Measurements from ENCODE around the gene SLC13A2.
"Not testable (repeated sequence)": the region's sequence is repeated elsewhere in the genome, so short reads cannot be mapped to it uniquely, and the experiment has no call there.

The SLC13A2 gene, protein sequence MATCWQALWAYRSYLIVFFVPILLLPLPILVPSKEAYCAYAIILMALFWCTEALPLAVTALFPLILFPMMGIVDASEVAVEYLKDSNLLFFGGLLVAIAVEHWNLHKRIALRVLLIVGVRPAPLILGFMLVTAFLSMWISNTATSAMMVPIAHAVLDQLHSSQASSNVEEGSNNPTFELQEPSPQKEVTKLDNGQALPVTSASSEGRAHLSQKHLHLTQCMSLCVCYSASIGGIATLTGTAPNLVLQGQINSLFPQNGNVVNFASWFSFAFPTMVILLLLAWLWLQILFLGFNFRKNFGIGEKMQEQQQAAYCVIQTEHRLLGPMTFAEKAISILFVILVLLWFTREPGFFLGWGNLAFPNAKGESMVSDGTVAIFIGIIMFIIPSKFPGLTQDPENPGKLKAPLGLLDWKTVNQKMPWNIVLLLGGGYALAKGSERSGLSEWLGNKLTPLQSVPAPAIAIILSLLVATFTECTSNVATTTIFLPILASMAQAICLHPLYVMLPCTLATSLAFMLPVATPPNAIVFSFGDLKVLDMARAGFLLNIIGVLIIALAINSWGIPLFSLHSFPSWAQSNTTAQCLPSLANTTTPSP

DNA sequence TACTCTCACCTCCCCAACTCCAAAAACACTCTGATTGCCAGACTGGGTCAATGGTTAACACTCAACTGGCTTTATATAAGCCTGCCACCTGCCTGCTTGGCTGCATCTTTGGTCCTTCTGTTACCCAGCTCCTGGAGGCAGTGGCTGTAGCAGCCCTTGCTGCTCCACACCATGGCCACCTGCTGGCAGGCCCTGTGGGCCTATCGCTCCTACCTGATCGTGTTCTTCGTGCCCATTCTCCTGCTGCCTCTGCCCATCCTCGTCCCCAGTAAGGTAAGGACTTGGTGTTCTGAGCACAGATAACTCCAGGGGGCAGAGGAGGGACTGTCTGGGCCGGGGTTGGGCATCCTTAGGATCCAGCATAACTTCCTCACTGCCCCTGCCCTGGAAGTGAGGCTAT lies at the start of gene SLC13A2:
TSS of gene SLC13A2 (plus strand) at position 103 of the 400 bp plus-strand sequence. CDS start at position 172, 69 bp downstream.
- no peak for DNase-seq

DNA sequence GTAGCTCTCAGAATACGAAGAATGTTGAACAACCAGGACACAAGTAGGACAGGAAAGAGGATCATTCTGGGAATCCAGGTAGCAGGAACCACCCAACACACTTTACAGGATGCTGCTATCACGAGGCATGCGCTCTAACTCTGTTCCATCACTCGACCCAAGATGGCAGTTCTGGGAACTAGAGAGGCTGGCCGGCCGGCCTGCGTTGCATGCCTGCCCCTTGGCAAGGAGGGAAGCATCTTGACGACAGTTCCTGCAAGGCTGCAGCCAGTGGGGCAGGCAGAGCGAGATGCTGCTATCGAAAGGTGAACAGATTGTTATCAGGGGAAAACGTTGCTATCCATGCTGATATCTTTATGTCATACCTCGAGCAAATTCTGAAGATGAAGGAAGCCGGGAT lies 48.2 kb upstream of the SLC13A2 start:
- no peak for DNase-seq

- DNase-seq: peak; percentile 26
Observed at GRCh38 chr17:28426081-28426519, 47.3 kb upstream of the SLC13A2 start.

DNA sequence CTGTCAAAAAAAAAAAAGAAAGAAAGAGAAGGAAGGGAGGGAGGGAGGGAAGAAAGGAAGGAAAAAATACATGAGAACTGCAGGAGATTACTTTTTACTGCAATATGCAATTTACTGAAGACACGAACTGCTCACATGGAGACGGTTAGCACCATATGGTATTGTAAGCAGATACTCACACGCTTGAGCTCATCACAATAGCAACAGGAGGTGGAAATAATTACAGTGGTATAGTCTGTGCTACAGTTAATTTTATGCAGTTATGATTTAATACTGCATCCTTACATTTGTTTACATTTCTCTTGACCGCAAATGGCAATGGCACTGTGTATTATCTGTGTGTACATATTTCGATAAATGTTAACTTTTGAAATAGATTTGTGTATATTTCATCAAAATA lies 46.1 kb upstream of the SLC13A2 start:
- no peak for DNase-seq

DNA sequence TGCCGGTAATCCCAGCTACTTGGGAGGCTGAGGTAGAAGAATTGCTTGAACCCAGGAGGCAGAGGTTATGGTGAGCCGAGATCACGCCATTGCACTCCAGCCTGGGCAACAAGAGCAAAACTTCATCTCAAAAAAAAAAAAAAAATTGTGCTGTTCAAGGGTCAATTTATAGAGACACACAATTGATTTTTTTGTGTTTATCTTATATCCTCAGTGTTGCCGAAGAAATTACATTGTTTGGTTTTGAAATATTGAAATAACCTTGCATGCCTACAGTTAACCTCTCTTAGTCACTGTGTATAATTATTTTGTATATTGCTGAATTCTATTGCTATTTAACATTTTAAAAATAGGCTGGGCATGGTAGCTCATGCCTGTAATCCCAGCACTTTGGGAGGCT lies 45.5 kb upstream of the SLC13A2 start:
- DNase-seq: not testable (repeated sequence)

GRCh38 chr17:28433721-28434120 lies 39.7 kb upstream of the SLC13A2 start:
- no peak for DNase-seq

GRCh38 chr17:28434326-28434725 lies 39.1 kb upstream of the SLC13A2 start:
- not testable (repeated sequence) for DNase-seq

DNA sequence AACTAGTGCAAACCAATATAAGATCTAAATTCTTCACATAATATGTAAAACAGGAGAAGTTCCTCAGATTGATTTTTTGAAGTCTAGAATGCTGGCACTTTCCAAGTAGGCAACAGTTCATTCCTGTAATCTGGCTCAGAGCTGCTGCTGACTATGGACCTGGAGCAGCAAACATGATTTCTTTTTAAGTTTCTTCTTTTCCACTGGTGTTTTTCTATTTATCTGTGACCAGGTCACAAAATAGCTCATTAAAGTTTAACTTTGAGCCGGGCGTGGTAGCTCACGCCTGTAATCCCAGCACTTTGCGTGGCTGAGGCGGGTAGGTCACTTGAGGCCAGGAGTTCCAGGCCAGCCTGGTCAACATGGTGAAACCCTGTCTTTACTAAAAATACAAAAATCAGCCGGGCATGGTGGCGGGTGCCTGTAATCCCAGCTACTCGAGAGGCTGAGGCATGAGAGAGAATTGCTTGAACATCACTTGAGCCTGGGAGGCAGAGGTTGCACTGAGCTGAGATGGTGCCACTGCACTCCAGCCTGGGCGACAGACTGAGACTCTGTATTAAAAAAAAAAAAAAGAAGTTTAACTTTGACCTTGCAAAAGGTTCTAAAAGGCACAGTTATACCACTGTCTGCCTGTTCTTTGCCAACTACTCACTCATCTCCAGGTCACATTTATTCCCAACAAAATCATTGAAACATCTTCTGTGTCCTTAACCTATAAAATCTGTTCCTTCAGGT lies 29.4 kb upstream of the SLC13A2 start:
- no peak for DNase-seq

DNA sequence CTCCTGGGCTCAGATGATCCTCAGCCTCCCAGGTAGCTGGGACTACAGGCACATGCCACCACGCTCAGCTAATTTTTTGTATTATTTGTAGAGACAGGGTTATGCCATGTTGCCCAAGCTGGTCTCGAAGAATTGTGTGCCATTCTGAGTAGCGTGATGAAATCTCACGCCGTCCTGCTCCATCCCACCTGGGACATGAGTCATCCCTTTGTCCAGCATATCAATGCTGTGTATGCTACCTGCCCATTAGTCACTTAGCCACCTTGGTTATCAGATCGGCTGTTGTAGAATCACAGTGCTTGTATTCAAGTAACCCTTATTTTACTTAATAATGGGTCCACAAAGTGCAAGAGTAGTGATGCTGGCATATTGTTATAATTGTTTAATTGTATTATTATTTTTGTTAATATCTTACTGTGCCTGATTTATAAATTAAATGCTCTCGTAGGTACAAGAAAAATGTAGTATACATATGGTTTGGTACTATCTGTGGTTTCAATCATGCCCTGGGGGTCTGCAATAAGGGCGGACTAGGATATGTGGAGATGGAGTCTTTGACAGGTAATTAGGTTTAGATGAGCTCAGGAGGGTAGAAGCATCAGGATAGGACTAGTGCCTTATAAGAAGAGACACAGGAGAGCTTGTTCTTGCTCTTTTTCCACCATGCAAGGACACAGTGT lies 26.6 kb upstream of the SLC13A2 start:
- DNase-seq: no peak

- DNase-seq: no peak
Observed at GRCh38 chr17:28447396-28447760, 26.1 kb upstream of the SLC13A2 start.

GRCh38 chr17:28449859-28450258 lies 23.6 kb upstream of the SLC13A2 start:
- DNase-seq: no peak

- DNase-seq: no peak
Observed at GRCh38 chr17:28457890-28458289, 15.6 kb upstream of the SLC13A2 start.

DNA sequence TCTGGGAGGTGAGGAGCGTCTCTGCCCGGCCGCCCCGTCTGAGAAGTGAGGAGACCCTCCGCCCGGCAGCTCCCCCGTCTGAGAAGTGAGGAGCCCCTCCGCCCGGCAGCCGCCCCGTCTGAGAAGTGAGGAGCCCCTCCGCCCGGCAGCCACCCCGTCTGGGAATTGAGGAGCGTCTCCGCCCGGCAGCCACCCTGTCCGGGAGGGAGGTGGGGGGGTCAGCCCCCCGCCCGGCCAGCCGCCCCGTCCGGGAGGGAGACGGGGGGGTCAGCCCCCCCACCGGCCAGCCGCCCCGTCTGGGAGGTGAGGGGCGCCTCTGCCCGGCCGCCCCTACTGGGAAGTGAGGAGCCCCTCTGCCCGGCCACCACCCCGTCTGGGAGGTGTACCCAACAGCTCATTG lies 14.6 kb upstream of the SLC13A2 start:
- DNase-seq: not testable (repeated sequence)

DNA sequence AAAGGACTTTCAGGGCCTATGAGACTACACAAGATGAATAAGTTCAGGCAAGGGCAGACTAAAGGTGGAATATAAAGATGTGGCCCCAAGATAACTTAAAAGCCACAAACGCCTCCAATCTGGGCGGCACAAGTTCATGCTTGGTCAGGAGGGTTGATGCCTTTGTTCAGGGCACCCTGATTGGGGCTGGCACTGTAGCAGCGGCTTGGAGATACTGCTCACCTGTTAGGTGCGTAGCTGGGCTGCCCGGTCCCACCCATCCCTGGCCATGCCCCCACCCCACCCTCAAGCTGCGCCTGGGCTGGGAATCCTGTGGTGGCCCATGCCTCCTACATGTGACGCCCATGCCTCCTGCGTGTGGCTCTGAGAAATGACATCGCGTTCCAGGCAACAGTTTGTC lies 12.5 kb upstream of the SLC13A2 start:
- DNase-seq: no peak

GRCh38 chr17:28466001-28466400 lies 7.4 kb upstream of the SLC13A2 start:
- no peak for DNase-seq

GRCh38 chr17:28466521-28467048 lies 6.9 kb upstream of the SLC13A2 start:
- DNase-seq: no peak

DNA sequence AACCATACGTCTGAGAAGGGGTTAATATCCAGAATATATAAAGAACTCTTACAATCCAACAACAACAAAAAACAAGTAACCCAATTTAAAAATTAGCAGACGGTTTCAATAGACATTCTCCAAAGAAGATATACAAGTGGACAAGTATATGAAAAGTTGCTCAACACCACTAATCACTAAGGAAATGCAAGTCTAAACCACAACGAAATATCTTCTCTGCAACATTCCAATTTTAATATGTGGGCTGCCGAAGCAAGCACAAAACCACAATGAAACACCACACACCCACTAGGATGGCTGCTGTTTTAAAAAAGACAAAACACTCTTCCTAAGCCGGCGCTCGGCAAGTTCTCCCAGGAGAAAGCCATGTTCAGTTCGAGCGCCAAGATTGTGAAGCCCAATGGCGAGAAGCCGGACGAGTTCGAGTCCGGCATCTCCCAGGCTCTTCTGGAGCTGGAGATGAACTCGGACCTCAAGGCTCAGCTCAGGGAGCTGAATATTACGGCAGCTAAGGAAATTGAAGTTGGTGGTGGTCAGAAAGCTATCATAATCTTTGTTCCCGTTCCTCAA lies 5.9 kb upstream of the SLC13A2 start:
- DNase-seq: no peak

GRCh38 chr17:28468033-28468735 lies 5.3 kb upstream of the SLC13A2 start:
- not testable (repeated sequence) for DNase-seq

DNA sequence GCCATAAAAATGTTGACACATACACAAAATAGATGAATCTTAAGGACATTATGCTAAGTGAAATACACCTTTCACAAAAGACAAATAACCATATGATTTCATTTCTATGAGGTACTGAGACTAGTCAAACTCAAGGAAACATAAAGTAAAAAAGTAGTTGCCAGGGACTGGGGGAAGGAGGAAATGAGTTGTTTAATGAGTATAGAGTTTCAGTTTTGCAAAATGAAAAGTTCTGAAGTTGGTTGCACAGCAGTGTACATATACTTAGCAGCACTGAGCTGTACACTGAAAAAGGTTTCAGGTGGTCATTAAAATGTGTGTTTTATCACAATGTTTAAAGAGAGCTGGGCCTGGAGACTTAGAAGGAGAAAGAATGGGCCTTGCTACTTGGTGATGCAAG lies 4.7 kb upstream of the SLC13A2 start:
- no peak for DNase-seq

GRCh38 chr17:28469376-28469775 lies 4.1 kb upstream of the SLC13A2 start:
- no peak for DNase-seq

DNA sequence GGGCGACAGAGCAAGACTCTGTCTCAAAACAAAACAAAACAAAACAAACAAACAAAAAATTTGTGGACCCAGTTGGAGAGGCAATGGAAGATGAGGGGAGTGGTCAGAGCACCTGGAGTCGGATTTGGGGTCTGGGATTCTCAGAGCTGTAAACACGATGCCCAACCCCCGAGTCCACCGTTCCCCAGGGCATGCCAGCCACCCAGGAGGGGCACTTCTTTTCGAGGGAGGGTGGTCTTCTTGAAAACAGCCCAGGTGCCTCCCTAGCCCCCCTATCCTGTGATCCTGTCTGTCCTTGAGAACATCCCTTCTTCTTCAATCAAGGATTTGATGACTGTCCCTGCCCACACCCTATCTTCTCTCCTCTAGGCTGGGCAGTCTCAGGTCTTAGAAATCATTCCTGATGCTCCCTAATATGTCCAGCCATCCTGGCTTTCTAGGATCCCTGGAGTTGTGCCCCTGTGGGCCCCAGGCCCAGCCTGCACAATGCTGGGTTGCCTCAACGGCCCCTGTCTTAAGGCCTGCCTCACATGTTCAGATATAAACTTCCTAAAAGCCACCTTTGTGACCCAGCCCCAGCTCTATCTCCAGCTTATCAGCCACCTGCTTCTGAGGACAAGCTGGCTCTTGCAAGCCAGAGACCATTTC lies 3.1 kb upstream of the SLC13A2 start:
- DNase-seq: no peak

Data from activated CD4-positive, alpha-beta T cell treated with anti-CD3 and anti-CD28 coated beads for 48 hours (primary cell).